Testis (tissue), 2 donors: Measurements from ENCODE around the gene BACH2.

Source experiments
- CTCF ChIP-seq, 3 experiments: fragments of 450-650 bp in 2 of 3; fragments of 200-600 bp in 1 of 3; sonication (generic) in 1 of 3; IDR thresholded peaks; one replicate each; pipeline ENCODE4 v1.5.1; 2016 to 2019; ENCODE audit warnings: antibody characterized with exemption in 3 of 3, mild to moderate bottlenecking in 2 of 3, moderate library complexity in 1 of 3
- POLR2A ChIP-seq: fragments of 450-650 bp; IDR thresholded peaks from one replicate; pipeline ENCODE4 v1.6.1; 2017; ENCODE audit warnings: antibody characterized with exemption, mild to moderate bottlenecking, moderate library complexity

- TF ChIP-seq POLR2A, result no peak
- TF ChIP-seq CTCF (IDR thresholded peaks at IDR 0.05), result no peak
Measured at GRCh38 chr6:89927791-89928550, 368.7 kb downstream of the BACH2 start.
